Small intestine (tissue), 7 donors: ENCODE data around the gene TRIO. TPM values are rescaled to one million over a fixed set of nuclear protein-coding genes. Genes with fewer than 3 reads are reported as not detected.

Experiments used
- DNase-seq, 2 donors: peaks; one replicate each; pipeline versions ENCODE4 v3.0.0 to v3.0.0-alpha.2; 2013
- FAIRE-seq: peaks from 2 replicates; lab custom pipeline; 2012; peaks lifted over from hg19 to GRCh38; lab: Jason Lieb, UNC
- H3K27ac ChIP-seq, 3 donors: one replicate each; pipeline ENCODE4 v1.5.1; 2013; ENCODE audit warnings: low read length in 2 of 3, mild to moderate bottlenecking in 2 of 3, control low read depth in 1 of 3, inconsistent platforms in 1 of 3, low read depth in 1 of 3, moderate library complexity in 1 of 3
- H3K27me3 ChIP-seq, 3 donors: one replicate each; pipeline ENCODE4 v1.6.1; 2013; ENCODE audit warnings: low read length in 3 of 3, inconsistent platforms in 1 of 3; ENCODE audit not compliant: control insufficient read depth in 3 of 3, insufficient read depth in 3 of 3
- H3K36me3 ChIP-seq, 3 donors: one replicate each; pipeline ENCODE4 v1.6.1; 2013; ENCODE audit warnings: low read length in 3 of 3, inconsistent platforms in 1 of 3, low read depth in 1 of 3, mild to moderate bottlenecking in 1 of 3, moderate library complexity in 1 of 3; ENCODE audit not compliant: control insufficient read depth in 3 of 3, insufficient read depth in 2 of 3
- H3K4me1 ChIP-seq, 3 donors: one replicate each; pipeline ENCODE4 v1.6.1; 2013; ENCODE audit warnings: low read length in 2 of 3, inconsistent platforms in 1 of 3, low read depth in 1 of 3, mild to moderate bottlenecking in 1 of 3, moderate library complexity in 1 of 3; ENCODE audit not compliant: control insufficient read depth in 3 of 3, insufficient read depth in 2 of 3
- H3K4me3 ChIP-seq, 3 donors: one replicate each; pipeline ENCODE4 v1.5.1; 2013; ENCODE audit warnings: low read length in 3 of 3, control low read depth in 1 of 3, inconsistent platforms in 1 of 3, low read depth in 1 of 3, mild to moderate bottlenecking in 1 of 3, moderate library complexity in 1 of 3
- H3K9me3 ChIP-seq, 2 donors: one replicate each; pipeline ENCODE4 v1.6.1; 2013; ENCODE audit warnings: low read depth in 1 of 2, low read length in 1 of 2; ENCODE audit not compliant: control insufficient read depth in 2 of 2, insufficient read depth in 1 of 2
- WGBS, 3 donors: extraction: QIAGEN DNeasy Blood & Tissue Kit; methylation state at CpG; one replicate each; pipeline ENCODE4 v1.1.7; 2013; 5-methylcytosine and 5-hydroxymethylcytosine counted together
- polyA plus RNA-seq, 4 donors: library from polyadenylated mRNA; stranded (reverse) in 3 of 4; unstranded in 1 of 4; fragments of 200-250 nt in 3 of 4; fragments of 120-200 nt in 1 of 4; gene quantifications; one replicate each; pipeline versions ENCODE4 v1.2.1 to v1.2.3, GENCODE V29; 2013
- donor health status: healthy with polysubstance abuse.
- donor health status: control.
- donor health status: control.
- donor health status: Bipolar disorder and iron deficiency.
- donor health status: healthy.

Gene TRIO
- polyA plus RNA-seq, 4 donors: 13.2 to 50.8 (median 23.3) TPM

DNA sequence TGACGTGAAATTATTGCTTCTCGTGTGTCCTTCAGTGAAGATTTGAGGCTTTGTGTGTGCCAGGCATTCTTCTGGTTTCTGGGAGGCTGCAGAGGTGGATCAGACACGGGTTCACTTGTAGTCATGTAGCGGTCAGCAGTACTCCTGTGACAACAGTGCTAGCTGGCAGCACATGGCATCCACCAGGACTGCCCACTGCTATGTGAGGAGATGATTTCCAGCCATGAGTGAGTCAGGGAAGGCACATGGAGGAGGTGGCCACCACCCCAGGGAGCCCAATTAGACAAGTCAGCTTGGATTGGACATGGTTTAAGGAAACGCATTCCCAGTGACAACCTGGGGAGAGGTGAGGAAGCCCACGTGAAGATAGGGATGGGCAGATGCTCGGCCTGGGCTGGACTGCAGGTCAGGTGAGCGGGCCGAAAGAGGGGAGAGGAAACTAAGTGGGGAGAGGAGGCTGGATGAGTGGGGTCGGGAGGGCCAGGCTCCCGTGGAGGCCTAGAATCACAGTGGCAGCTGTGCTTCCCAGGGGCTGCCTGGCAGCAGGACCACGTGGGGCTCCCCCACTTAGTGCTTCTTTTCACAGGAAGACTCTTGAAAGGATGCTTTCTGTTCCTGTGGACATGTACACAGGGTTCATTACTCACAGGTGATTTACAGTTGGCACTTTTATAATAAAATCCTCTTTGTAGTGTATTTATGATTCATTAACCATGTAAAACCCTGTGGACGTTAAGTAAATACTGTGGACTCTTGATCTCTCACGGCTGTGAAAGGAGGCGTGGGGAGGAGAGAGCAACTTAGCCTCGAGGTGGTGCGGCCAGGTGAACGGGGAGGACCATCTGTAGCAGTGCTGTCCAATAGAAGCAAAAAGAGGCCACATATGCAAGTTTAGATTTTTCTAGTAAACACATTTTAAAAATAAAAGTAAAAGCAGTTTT, 358.5 kb downstream of the TRIO start:
- Histone ChIP-seq H3K27me3 (no peaks in the 10 kb centered on the region), H3K27ac (no peak overlapping the region), H3K36me3 (peaks cover 0 to 91% (median 3%) of the 10 kb centered on the region in 3 donors), H3K4me1 (no peaks in the 10 kb centered on the region), H3K9me3 (no peaks in the 10 kb centered on the region), H3K4me3 (no peak overlapping the region)
- FAIRE-seq (no peak), DNase-seq (peak in 1 of 2 donors; percentile 22)
- 43 to 76% (median 56%) methylated on average over 18 of the region's 18 CpGs for WGBS, 3 donors

- Histone ChIP-seq H3K27me3 (no peaks in the 10 kb centered on the region), H3K27ac (no peak overlapping the region), H3K9me3 (no peaks in the 10 kb centered on the region), H3K36me3 (peaks cover 0 to 92% (median 3%) of the 10 kb centered on the region in 3 donors), H3K4me3 (no peak overlapping the region), H3K4me1 (no peaks in the 10 kb centered on the region)
- WGBS, 3 donors: 93 to 95% (median 94%) methylated on average over 10 of the region's 10 CpGs
- FAIRE-seq (no peak), DNase-seq (no peak)
These were observed 359.1 kb downstream of the TRIO start for GRCh38 chr5:14502294-14502690.

DNA sequence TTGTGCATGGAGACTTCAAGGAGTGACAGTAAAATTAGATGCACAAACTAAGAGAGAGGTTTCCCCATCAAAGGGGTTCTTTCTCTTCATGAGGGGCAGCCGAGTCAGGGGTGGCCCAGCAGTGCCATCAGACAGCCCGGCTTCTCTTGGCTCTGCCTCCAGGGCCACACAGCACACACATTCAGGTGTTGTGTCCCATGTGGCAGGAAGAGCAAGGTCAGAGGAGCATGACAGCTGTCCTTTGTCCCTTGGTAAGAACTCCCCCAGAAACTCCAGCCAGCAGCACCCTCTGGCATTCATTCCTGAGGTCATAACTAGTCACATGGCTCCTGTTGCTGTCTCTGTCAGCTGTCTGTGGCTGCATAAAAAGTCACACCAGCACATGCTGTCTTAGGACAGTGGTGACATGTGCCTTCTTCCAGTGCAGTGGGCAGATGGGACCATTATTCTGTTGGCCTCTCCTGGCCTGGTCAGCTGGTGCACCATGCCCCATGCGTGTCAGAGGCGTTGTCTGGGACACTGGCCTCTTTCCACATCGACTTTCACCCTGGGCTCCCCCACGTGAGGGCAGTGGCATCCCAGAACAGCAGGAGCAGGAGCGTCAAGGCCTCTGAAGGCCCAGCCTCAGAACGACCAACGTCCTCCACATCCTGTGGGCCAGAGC, 360.0 kb downstream of the TRIO start:
- Histone ChIP-seq H3K36me3 (peaks cover 0 to 94% (median under 1%) of the 10 kb centered on the region in 3 donors), H3K27me3 (no peaks in the 10 kb centered on the region), H3K4me3 (no peak overlapping the region), H3K4me1 (no peaks in the 10 kb centered on the region), H3K27ac (no peak overlapping the region), H3K9me3 (no peaks in the 10 kb centered on the region)
- no peak for FAIRE-seq
- WGBS, 3 donors: 74 to 86% (median 77%) methylated on average over 9 of the region's 9 CpGs
- DNase-seq: no peak

GRCh38 chr5:14503681-14504331, 360.7 kb downstream of the TRIO start:
- Histone ChIP-seq H3K27me3 (no peaks in the 10 kb centered on the region), H3K36me3 (peaks cover 0 to 94% (median 0%) of the 10 kb centered on the region in 3 donors), H3K4me3 (no peak overlapping the region), H3K4me1 (no peaks in the 10 kb centered on the region), H3K27ac (no peak overlapping the region), H3K9me3 (no peaks in the 10 kb centered on the region)
- FAIRE-seq: no peak
- no peak for DNase-seq
- 88 to 91% (median 90%) methylated on average over 26 to 27 of the region's 27 CpGs for WGBS, 3 donors

GRCh38 chr5:14504332-14504727, 361.2 kb downstream of the TRIO start:
- no peaks in the 10 kb centered on the region for H3K4me1 ChIP-seq
- DNase-seq (no peak), FAIRE-seq (no peak)
- no peak overlapping the region for H3K4me3 ChIP-seq
- 95 to 96% (median 96%) methylated on average over 8 of the region's 8 CpGs for WGBS, 3 donors
- H3K27ac ChIP-seq: no peak overlapping the region
- H3K36me3 ChIP-seq: peaks cover 0 to 89% (median 0%) of the 10 kb centered on the region in 3 donors
- H3K27me3 ChIP-seq: no peaks in the 10 kb centered on the region
- no peaks in the 10 kb centered on the region for H3K9me3 ChIP-seq

DNA sequence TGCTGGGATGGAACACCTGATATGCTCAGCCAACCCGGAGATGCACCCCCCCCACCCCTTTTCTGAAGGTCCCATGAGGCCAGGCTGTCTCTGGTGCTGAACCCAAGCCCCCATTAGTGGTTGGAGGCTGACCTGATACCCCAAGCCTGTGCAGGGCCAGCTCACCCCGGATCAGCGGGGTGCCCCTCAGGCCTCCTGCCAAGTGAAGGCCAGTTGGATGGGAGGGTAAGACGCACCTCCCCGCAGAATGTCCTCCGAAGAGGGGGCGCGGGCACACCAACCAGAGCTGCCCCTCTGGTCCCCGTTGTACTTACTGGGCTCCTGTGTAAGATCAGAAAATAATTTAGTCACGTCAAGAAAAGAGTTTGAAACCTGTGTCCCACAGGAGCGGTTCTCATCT, 361.7 kb downstream of the TRIO start:
- no peaks in the 10 kb centered on the region for H3K4me1 ChIP-seq
- no peak overlapping the region for H3K27ac ChIP-seq
- no peak for FAIRE-seq
- no peak overlapping the region for H3K4me3 ChIP-seq
- no peak for DNase-seq
- 92 to 96% (median 95%) methylated on average over 11 of the region's 11 CpGs for WGBS, 3 donors
- H3K27me3 ChIP-seq: no peaks in the 10 kb centered on the region
- no peaks in the 10 kb centered on the region for H3K9me3 ChIP-seq
- H3K36me3 ChIP-seq: peaks cover 0 to 88% (median 0%) of the 10 kb centered on the region in 3 donors

DNA sequence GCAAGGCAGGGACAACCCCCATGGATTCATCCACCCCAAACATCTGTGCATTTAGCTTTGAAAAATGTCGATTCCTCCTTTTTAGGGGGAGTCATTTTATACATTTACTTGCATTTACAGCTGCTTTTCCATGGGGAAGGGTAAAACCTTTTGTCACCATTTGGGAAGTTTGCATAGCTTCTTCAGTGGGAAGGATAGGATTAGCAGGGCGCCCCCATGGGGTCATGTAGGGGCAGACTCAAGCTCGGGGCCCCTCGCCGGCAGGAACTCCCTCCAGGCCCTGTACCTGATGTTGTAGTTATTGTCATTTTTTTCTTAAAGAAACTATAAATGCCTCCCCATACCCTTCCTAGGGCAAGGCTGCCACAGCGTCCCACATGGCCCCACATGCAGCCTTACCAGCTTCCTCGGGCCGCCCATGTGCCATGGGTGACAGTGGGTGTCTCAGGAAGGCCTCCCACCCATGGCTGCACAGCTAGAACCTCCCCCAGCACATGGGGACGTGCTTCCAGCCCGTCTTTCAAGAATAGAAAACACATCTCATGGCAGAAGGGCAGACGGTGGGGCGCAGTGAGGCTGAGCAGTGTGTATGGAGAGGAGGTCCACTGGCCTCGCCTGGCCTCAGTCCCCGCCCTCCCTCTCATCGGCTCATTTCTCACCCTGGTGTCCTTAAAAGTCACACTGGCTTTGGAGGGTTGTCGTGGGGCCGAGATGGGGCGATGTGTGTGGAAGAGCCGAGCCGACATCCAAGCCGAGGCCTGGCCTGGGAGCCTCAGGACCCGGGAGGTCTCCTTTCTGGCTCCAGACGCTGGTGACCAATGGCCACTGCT, 362.4 kb downstream of the TRIO start:
- Histone ChIP-seq H3K4me3 (no peak overlapping the region), H3K36me3 (peaks cover 0 to 83% (median 0%) of the 10 kb centered on the region in 3 donors), H3K4me1 (no peaks in the 10 kb centered on the region), H3K27me3 (no peaks in the 10 kb centered on the region), H3K9me3 (no peaks in the 10 kb centered on the region), H3K27ac (no peak overlapping the region)
- 90 to 97% (median 93%) methylated on average over 23 of the region's 23 CpGs for WGBS, 3 donors
- no peak for FAIRE-seq
- no peak for DNase-seq
